A673 (cell line): Measurements from ENCODE around the gene TTC33.

Experiments used
- CTCF ChIP-seq: fragments of 300-800, 200-600 bp; sonication (generic); conservative IDR thresholded peaks from 2 replicates; pipeline ENCODE4 v1.5.1; 2017; ENCODE audit warnings: low read depth, mild to moderate bottlenecking, antibody characterized with exemption, low read length, moderate library complexity, mixed read lengths
- EZH2 ChIP-seq: fragments of 200-600 bp; sonication (generic); IDR thresholded peaks from 2 replicates; pipeline ENCODE4 v1.6.1; 2017; ENCODE audit warnings: borderline replicate concordance, low read depth, mild to moderate bottlenecking, mixed read lengths, antibody characterized with exemption, low read length; ENCODE audit not compliant: poor library complexity, severe bottlenecking

GRCh38 chr5:40799258-40799657 is 43.5 kb upstream of the TTC33 start:
- TF ChIP-seq CTCF (no peak), EZH2 (no peak)
